ENCODE measurements around the gene RFK. TPM values are rescaled to one million over a fixed set of nuclear protein-coding genes. Genes with fewer than 3 reads are reported as not detected.

RFK gene
- total RNA-seq, 1 donor from 2014 or later = 16.3 TPM

GRCh38 chr9:76424491-76424890 lies 30.3 kb upstream of the RFK start:
- no peak overlapping the region for H3K27ac Mint-ChIP-seq (ENCODE audit: unreplicated experiment)
- H3K4me1 Mint-ChIP-seq = no peaks in the 10 kb centered on the region
- no peaks in the 10 kb centered on the region for H3K36me3 Mint-ChIP-seq (ENCODE audit: low read depth)
- no peaks in the 10 kb centered on the region for H3K27me3 Mint-ChIP-seq (ENCODE audit: low read depth)
- no peak overlapping the region for H3K4me3 Mint-ChIP-seq
- TF ChIP-seq, protein P1, sequence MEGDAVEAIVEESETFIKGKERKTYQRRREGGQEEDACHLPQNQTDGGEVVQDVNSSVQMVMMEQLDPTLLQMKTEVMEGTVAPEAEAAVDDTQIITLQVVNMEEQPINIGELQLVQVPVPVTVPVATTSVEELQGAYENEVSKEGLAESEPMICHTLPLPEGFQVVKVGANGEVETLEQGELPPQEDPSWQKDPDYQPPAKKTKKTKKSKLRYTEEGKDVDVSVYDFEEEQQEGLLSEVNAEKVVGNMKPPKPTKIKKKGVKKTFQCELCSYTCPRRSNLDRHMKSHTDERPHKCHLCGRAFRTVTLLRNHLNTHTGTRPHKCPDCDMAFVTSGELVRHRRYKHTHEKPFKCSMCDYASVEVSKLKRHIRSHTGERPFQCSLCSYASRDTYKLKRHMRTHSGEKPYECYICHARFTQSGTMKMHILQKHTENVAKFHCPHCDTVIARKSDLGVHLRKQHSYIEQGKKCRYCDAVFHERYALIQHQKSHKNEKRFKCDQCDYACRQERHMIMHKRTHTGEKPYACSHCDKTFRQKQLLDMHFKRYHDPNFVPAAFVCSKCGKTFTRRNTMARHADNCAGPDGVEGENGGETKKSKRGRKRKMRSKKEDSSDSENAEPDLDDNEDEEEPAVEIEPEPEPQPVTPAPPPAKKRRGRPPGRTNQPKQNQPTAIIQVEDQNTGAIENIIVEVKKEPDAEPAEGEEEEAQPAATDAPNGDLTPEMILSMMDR (conservative IDR thresholded peaks at IDR 0.05) = no peak
- H3K9me3 Mint-ChIP-seq = no peaks in the 10 kb centered on the region
- DNase-seq (ENCODE audit: low read depth, low spot score) = no peak

DNA sequence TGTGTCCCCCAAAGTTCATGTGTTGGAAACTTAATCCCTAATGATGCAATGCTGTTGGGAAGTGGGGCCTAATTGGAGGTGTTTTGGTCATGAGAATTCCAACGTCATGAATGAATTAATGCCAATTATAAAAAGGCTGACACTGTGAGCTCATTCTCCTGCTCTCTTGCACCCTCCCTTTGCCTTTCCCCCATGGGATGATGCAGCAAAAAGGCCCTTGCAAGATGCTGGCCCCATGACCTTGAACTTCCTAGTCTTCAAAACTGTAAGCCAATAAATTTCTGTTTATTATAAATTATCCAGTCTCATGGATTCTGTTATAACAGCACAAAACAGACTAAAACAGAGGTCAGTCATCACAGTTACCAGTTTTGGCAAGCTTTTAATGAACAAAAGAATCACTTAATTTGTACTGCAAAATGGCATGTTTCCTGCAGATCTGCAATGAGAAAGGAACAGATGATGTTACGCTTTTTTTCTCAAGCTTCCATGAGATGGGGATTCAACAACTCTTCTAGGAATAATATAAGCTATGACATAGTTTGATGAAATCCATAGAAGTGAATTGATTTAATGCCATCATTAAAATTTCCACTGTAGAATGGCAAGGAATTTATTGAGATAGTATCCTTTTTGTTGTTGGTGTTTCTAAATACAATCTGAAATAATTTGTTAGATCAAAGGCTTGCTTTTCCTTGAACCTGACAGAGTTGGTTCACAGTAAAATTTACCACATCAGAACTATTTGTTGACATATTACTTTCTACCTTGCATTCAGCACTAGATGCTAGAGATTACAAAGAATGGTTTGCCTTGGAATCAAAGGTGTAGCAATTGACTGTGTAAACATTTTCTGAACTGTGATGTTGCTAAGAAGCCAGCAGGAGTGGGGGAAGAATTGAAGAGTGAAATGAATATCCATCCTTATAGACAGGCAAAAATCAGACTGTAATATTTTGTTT lies 29.3 kb upstream of the RFK start:
- DNase-seq (ENCODE audit: low read depth, low spot score) = no peak
- Mint-ChIP-seq H3K4me3 (no peak overlapping the region), H3K4me1 (no peaks in the 10 kb centered on the region), H3K36me3 (ENCODE audit: low read depth) (no peaks in the 10 kb centered on the region), H3K27ac (ENCODE audit: unreplicated experiment) (no peak overlapping the region), H3K27me3 (ENCODE audit: low read depth) (no peaks in the 10 kb centered on the region), H3K9me3 (no peaks in the 10 kb centered on the region)
- TF ChIP-seq, protein P1 (conservative IDR thresholded peaks at IDR 0.05) = no peak

- Mint-ChIP-seq H3K36me3 (ENCODE audit: low read depth) (no peaks in the 10 kb centered on the region), H3K27me3 (ENCODE audit: low read depth) (no peaks in the 10 kb centered on the region)
- TF ChIP-seq, protein P1 (conservative IDR thresholded peaks at IDR 0.05) = peak; percentile 60
Observed at GRCh38 chr9:76419782-76420380, 25.7 kb upstream of the RFK start.

DNA sequence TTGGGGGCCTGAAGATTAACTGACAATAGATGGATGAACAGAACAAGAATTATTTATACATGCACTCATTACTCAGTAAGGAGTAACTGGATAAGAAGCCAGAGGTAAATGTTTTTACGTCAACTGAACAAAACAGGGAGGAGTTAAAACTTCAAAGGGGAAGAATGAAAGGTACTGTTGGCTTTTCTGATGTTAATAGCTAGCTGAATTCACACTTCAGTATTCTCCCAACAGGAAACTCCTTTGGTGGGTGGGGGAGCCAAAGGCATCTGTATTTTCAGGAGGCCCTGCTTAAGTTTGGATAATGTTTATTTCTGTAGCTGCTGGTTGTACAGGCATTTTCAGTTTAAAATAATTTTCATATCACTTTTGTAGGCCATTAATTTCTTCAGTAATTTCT lies 23.2 kb upstream of the RFK start:
- peaks cover 7% of the 10 kb centered on the region for H3K9me3 Mint-ChIP-seq
- H3K27me3 Mint-ChIP-seq (ENCODE audit: low read depth) = no peaks in the 10 kb centered on the region
- H3K36me3 Mint-ChIP-seq (ENCODE audit: low read depth) = no peaks in the 10 kb centered on the region
- DNase-seq (ENCODE audit: low read depth, low spot score) = no peak
- H3K4me1 Mint-ChIP-seq = peaks cover 16% of the 10 kb centered on the region
- TF ChIP-seq, protein P1 (conservative IDR thresholded peaks at IDR 0.05) = no peak
- H3K27ac Mint-ChIP-seq (ENCODE audit: unreplicated experiment) = no peak overlapping the region
- no peak overlapping the region for H3K4me3 Mint-ChIP-seq

More at GRCh38 chr9:76419782-76420380, 25.7 kb upstream of the RFK start:
- H3K9me3 Mint-ChIP-seq = no peaks in the 10 kb centered on the region
- H3K4me3 Mint-ChIP-seq = no peak overlapping the region
- no peak overlapping the region for H3K27ac Mint-ChIP-seq (ENCODE audit: unreplicated experiment)
- peaks cover 16% of the 10 kb centered on the region for H3K4me1 Mint-ChIP-seq
- no peak for DNase-seq (ENCODE audit: low read depth, low spot score)

GRCh38 chr9:76415731-76416130 lies 21.5 kb upstream of the RFK start:
- TF ChIP-seq, protein P1 (conservative IDR thresholded peaks at IDR 0.05) = no peak
- peaks cover 16% of the 10 kb centered on the region for H3K4me1 Mint-ChIP-seq
- no peaks in the 10 kb centered on the region for H3K36me3 Mint-ChIP-seq (ENCODE audit: low read depth)
- peaks cover 7% of the 10 kb centered on the region for H3K9me3 Mint-ChIP-seq
- DNase-seq (ENCODE audit: low read depth, low spot score) = no peak
- H3K27me3 Mint-ChIP-seq (ENCODE audit: low read depth) = no peaks in the 10 kb centered on the region
- peak overlapping the region; percentile 48 for H3K27ac Mint-ChIP-seq (ENCODE audit: unreplicated experiment)
- no peak overlapping the region for H3K4me3 Mint-ChIP-seq
